ENCODE data around the gene FADS3. TPM values are rescaled to one million over a fixed set of nuclear protein-coding genes. Genes with fewer than 3 reads are reported as not detected.

The FADS3 gene
- total RNA-seq, 1 donor from 2014 or later, result 9.7 TPM

- Mint-ChIP-seq H3K27ac (ENCODE audit: unreplicated experiment) (no peak overlapping the region), H3K4me3 (ENCODE audit: unreplicated experiment) (no peak overlapping the region), H3K9me3 (ENCODE audit: unreplicated experiment) (peaks cover 6% of the 10 kb centered on the region), H3K4me1 (ENCODE audit: low read depth, unreplicated experiment) (peaks cover 14% of the 10 kb centered on the region), H3K27me3 (ENCODE audit: unreplicated experiment) (peaks cover 9% of the 10 kb centered on the region), H3K36me3 (ENCODE audit: unreplicated experiment) (no peaks in the 10 kb centered on the region)
- TF ChIP-seq CTCF (IDR thresholded peaks at IDR 0.05; ENCODE audit: partially characterized antibody, unreplicated experiment), result no peak
- no peak for DNase-seq
Observed at GRCh38 chr11:61866958-61867343, 24.4 kb downstream of the FADS3 start.

- H3K36me3 Mint-ChIP-seq (ENCODE audit: unreplicated experiment), result no peaks in the 10 kb centered on the region
- peaks cover 14% of the 10 kb centered on the region for H3K27me3 Mint-ChIP-seq (ENCODE audit: unreplicated experiment)
- peaks cover 6% of the 10 kb centered on the region for H3K9me3 Mint-ChIP-seq (ENCODE audit: unreplicated experiment)
- peaks cover 14% of the 10 kb centered on the region for H3K4me1 Mint-ChIP-seq (ENCODE audit: low read depth, unreplicated experiment)
- DNase-seq, result no peak
- TF ChIP-seq CTCF (IDR thresholded peaks at IDR 0.05; ENCODE audit: partially characterized antibody, unreplicated experiment), result no peak
- no peak overlapping the region for H3K27ac Mint-ChIP-seq (ENCODE audit: unreplicated experiment)
- H3K4me3 Mint-ChIP-seq (ENCODE audit: unreplicated experiment), result no peak overlapping the region
Observed at GRCh38 chr11:61866231-61866957, 25.0 kb downstream of the FADS3 start.

GRCh38 chr11:61864814-61865775 lies 26.2 kb downstream of the FADS3 start:
- peaks cover 6% of the 10 kb centered on the region for H3K9me3 Mint-ChIP-seq (ENCODE audit: unreplicated experiment)
- H3K27ac Mint-ChIP-seq (ENCODE audit: unreplicated experiment), result peak overlapping the region; percentile 70
- peaks cover 10% of the 10 kb centered on the region for H3K27me3 Mint-ChIP-seq (ENCODE audit: unreplicated experiment)
- H3K36me3 Mint-ChIP-seq (ENCODE audit: unreplicated experiment), result no peaks in the 10 kb centered on the region
- H3K4me1 Mint-ChIP-seq (ENCODE audit: low read depth, unreplicated experiment), result peaks cover 6% of the 10 kb centered on the region
- no peak for TF ChIP-seq CTCF (IDR thresholded peaks at IDR 0.05; ENCODE audit: partially characterized antibody, unreplicated experiment)
- DNase-seq, result no peak
- H3K4me3 Mint-ChIP-seq (ENCODE audit: unreplicated experiment), result no peak overlapping the region

GRCh38 chr11:61863548-61864081 lies 27.7 kb downstream of the FADS3 start:
- H3K27ac Mint-ChIP-seq (ENCODE audit: unreplicated experiment), result no peak overlapping the region
- DNase-seq, result no peak
- peaks cover 4% of the 10 kb centered on the region for H3K9me3 Mint-ChIP-seq (ENCODE audit: unreplicated experiment)
- no peak overlapping the region for H3K4me3 Mint-ChIP-seq (ENCODE audit: unreplicated experiment)
- no peaks in the 10 kb centered on the region for H3K4me1 Mint-ChIP-seq (ENCODE audit: low read depth, unreplicated experiment)
- H3K27me3 Mint-ChIP-seq (ENCODE audit: unreplicated experiment), result peaks cover 12% of the 10 kb centered on the region
- peaks cover 4% of the 10 kb centered on the region for H3K36me3 Mint-ChIP-seq (ENCODE audit: unreplicated experiment)
- no peak for TF ChIP-seq CTCF (IDR thresholded peaks at IDR 0.05; ENCODE audit: partially characterized antibody, unreplicated experiment)

All from glutamatergic neuron (in vitro differentiated cells).